Measurements from ENCODE around the gene KLF7.

KLF7 gene

GRCh38 chr2:207148020-207148419, 17.7 kb downstream of the KLF7 start:
- no peak for DNase-seq

GRCh38 chr2:207144173-207144785, 21.5 kb downstream of the KLF7 start:
- no peak for DNase-seq

GRCh38 chr2:207143215-207144172, 22.3 kb downstream of the KLF7 start:
- DNase-seq, result peak; percentile 52

GRCh38 chr2:207142461-207142860, 23.3 kb downstream of the KLF7 start:
- no peak for DNase-seq

- no peak for DNase-seq
These were observed 24.4 kb downstream of the KLF7 start for GRCh38 chr2:207141386-207141785.

- DNase-seq, result no peak
These were observed 25.5 kb downstream of the KLF7 start for GRCh38 chr2:207140265-207140664.

GRCh38 chr2:207139552-207139951, 26.2 kb downstream of the KLF7 start:
- DNase-seq, result no peak

GRCh38 chr2:207138627-207139297, 27.0 kb downstream of the KLF7 start:
- DNase-seq, result no peak

GRCh38 chr2:207137596-207138337, 28.0 kb downstream of the KLF7 start:
- DNase-seq, result no peak

- no peak for DNase-seq
These were observed 28.9 kb downstream of the KLF7 start for GRCh38 chr2:207136874-207137273.

- DNase-seq, result no peak
These were observed 29.8 kb downstream of the KLF7 start for GRCh38 chr2:207135801-207136457.

- no peak for DNase-seq
These were observed 30.4 kb downstream of the KLF7 start for GRCh38 chr2:207135340-207135739.

- DNase-seq, result no peak
These were observed 31.8 kb downstream of the KLF7 start for GRCh38 chr2:207133820-207134519.

GRCh38 chr2:207133458-207133819, 32.3 kb downstream of the KLF7 start:
- no peak for DNase-seq

- DNase-seq, result no peak
These were observed 33.7 kb downstream of the KLF7 start for GRCh38 chr2:207132019-207132418.

GRCh38 chr2:207131594-207131993, 34.2 kb downstream of the KLF7 start:
- DNase-seq, result no peak

- DNase-seq, result no peak
These were observed 34.7 kb downstream of the KLF7 start for GRCh38 chr2:207130958-207131521.

GRCh38 chr2:207129821-207130220, 35.9 kb downstream of the KLF7 start:
- DNase-seq, result no peak

GRCh38 chr2:207128867-207129266, 36.9 kb downstream of the KLF7 start:
- no peak for DNase-seq

GRCh38 chr2:207126724-207127308, 38.9 kb downstream of the KLF7 start:
- no peak for DNase-seq

GRCh38 chr2:207123776-207124391, 41.9 kb downstream of the KLF7 start:
- no peak for DNase-seq

Data from activated CD4-positive, alpha-beta T cell treated with anti-CD3 and anti-CD28 coated beads, Interleukin-10, Interleukin-2, amounts not matched to agents 100 ng/mL and 50 ng/mL, durations not matched to agents 16 hours and 8 hours (primary cell).